WTC11 (cell line): Measurements from ENCODE around the gene DGLUCY. TPM values are rescaled to one million over a fixed set of nuclear protein-coding genes. Genes with fewer than 3 reads are reported as not detected.
"Not testable (repeated sequence)": the region's sequence is repeated elsewhere in the genome, so short reads cannot be mapped to it uniquely, and the experiment has no call there.

Experiments used
- ATAC-seq: fragments of 200-7000 bp; cut with Tn5 transposase; 2 replicates; pipeline ENCODE4 v1.10.0; 2021; ENCODE audit warnings: mild to moderate bottlenecking, moderate library complexity
- CTCF ChIA-PET: fragments of 300-600 bp; sonication (Branson Sonifier 250); formaldehyde crosslinking; loops from one replicate; lab custom pipeline; 2021; ENCODE audit warnings: antibody characterized with exemption; lab: Charles Lee
- POLR2A ChIA-PET: fragments of 350-600 bp; sonication (Branson Sonifier 250); formaldehyde crosslinking; loops from one replicate; lab custom pipeline; 2021; ENCODE audit warnings: antibody characterized with exemption; lab: Charles Lee
- DNase-seq: peaks from one replicate; pipeline ENCODE4 v3.0.0; 2021; ENCODE audit warnings: low spot score
- H3K27ac Mint-ChIP-seq: 2 replicates; pipeline ENCODE4 v1.8.0; 2021; ENCODE audit warnings: mixed read lengths
- H3K27me3 Mint-ChIP-seq: 2 replicates; pipeline ENCODE4 v1.8.0; 2021; ENCODE audit warnings: low read depth, mild to moderate bottlenecking, moderate library complexity, mixed read lengths
- H3K36me3 Mint-ChIP-seq: 2 replicates; pipeline ENCODE4 v1.8.0; 2021; ENCODE audit warnings: mixed read lengths
- H3K4me1 Mint-ChIP-seq: 2 replicates; pipeline ENCODE4 v1.8.0; 2022; ENCODE audit warnings: mixed read lengths
- H3K4me3 Mint-ChIP-seq: 2 replicates; pipeline ENCODE4 v1.8.0; 2021; ENCODE audit warnings: mild to moderate bottlenecking, moderate library complexity, mixed read lengths
- H3K9me3 Mint-ChIP-seq: 2 replicates; pipeline ENCODE4 v1.8.0; 2021; ENCODE audit warnings: mixed read lengths
- ATF1 ChIP-seq: sonication (generic); formaldehyde crosslinking; IDR thresholded peaks from 2 replicates; pipeline ENCODE4 v1.8.1; 2023; ENCODE audit warnings: mild to moderate bottlenecking, moderate library complexity, missing genetic modification reagents
- CBFB ChIP-seq: sonication (generic); formaldehyde crosslinking; IDR thresholded peaks from 2 replicates; pipeline ENCODE4 v1.8.1; 2022; ENCODE audit warnings: mild to moderate bottlenecking, low read depth, missing genetic modification reagents
- CDX4 ChIP-seq: fragments of 250-450 bp; sonication (Bioruptor Pico); IDR thresholded peaks from 2 replicates; pipeline ENCODE4 v1.9.0; 2021; ENCODE audit warnings: moderate library complexity, mild to moderate bottlenecking, inconsistent platforms, borderline replicate concordance
- CREB1 ChIP-seq: sonication (generic); formaldehyde crosslinking; IDR thresholded peaks from 2 replicates; pipeline ENCODE4 v1.8.0; 2023; ENCODE audit warnings: mild to moderate bottlenecking, missing genetic modification reagents
- EMX1 ChIP-seq: fragments of 250-450 bp; sonication (Bioruptor Pico); IDR thresholded peaks from 2 replicates; pipeline ENCODE4 v1.8.0; 2021; ENCODE audit warnings: mild to moderate bottlenecking
- FOXP1 ChIP-seq: sonication (generic); formaldehyde crosslinking; IDR thresholded peaks from 2 replicates; pipeline ENCODE4 v1.8.0; 2022; ENCODE audit warnings: missing genetic modification reagents, mild to moderate bottlenecking, moderate library complexity, borderline replicate concordance
- HMGXB4 ChIP-seq: sonication (generic); formaldehyde crosslinking; IDR thresholded peaks from 2 replicates; pipeline ENCODE4 v1.8.1; 2023; ENCODE audit warnings: mild to moderate bottlenecking, moderate library complexity, missing genetic modification reagents
- IRF1 ChIP-seq: sonication (generic); formaldehyde crosslinking; IDR thresholded peaks from 2 replicates; pipeline ENCODE4 v1.8.0; 2023; ENCODE audit warnings: missing genetic modification reagents
- MXD4 ChIP-seq: fragments of 250-450 bp; sonication (Bioruptor Pico); IDR thresholded peaks from 2 replicates; pipeline ENCODE4 v1.8.0; 2021; ENCODE audit warnings: mild to moderate bottlenecking, moderate library complexity, borderline replicate concordance
- NFE2L1 ChIP-seq: sonication (generic); formaldehyde crosslinking; IDR thresholded peaks from 2 replicates; pipeline ENCODE4 v1.8.1; 2023; ENCODE audit warnings: missing genetic modification reagents
- NFYB ChIP-seq: sonication (generic); formaldehyde crosslinking; conservative IDR thresholded peaks from 2 replicates; pipeline ENCODE4 v1.8.0; 2022; ENCODE audit warnings: low read depth, missing genetic modification reagents
- NR1H2 ChIP-seq: sonication (generic); formaldehyde crosslinking; IDR thresholded peaks from 2 replicates; pipeline ENCODE4 v1.9.0; 2021; ENCODE audit warnings: mild to moderate bottlenecking, moderate library complexity, missing genetic modification reagents
- RORB ChIP-seq: fragments of 250-450 bp; sonication (Bioruptor Pico); IDR thresholded peaks from 2 replicates; pipeline ENCODE4 v1.9.0; 2021; ENCODE audit warnings: mild to moderate bottlenecking
- TEAD4 ChIP-seq: sonication (generic); formaldehyde crosslinking; IDR thresholded peaks from 2 replicates; pipeline ENCODE4 v1.8.0; 2022; ENCODE audit warnings: mild to moderate bottlenecking, missing genetic modification reagents
- TP53 ChIP-seq: sonication (generic); formaldehyde crosslinking; IDR thresholded peaks from 2 replicates; pipeline ENCODE4 v1.8.1; 2023; ENCODE audit warnings: mild to moderate bottlenecking, missing genetic modification reagents
- ZBTB21 ChIP-seq: sonication (generic); formaldehyde crosslinking; IDR thresholded peaks from 2 replicates; pipeline ENCODE4 v1.8.1; 2023; ENCODE audit warnings: mild to moderate bottlenecking, missing genetic modification reagents, borderline replicate concordance
- ZMAT4 ChIP-seq: fragments of 250-450 bp; sonication (Bioruptor Pico); IDR thresholded peaks from 2 replicates; pipeline ENCODE4 v1.9.0; 2021; ENCODE audit warnings: mild to moderate bottlenecking
- ZNF396 ChIP-seq: fragments of 250-450 bp; sonication (Bioruptor Pico); IDR thresholded peaks from 2 replicates; pipeline ENCODE4 v1.8.0; 2021; ENCODE audit warnings: mild to moderate bottlenecking, moderate library complexity, borderline replicate concordance
- ZNF423 ChIP-seq: fragments of 250-450 bp; sonication (Bioruptor Pico); IDR thresholded peaks from 2 replicates; pipeline ENCODE4 v2.1.2; 2022; ENCODE audit warnings: mild to moderate bottlenecking, moderate library complexity
- total RNA-seq: library from RNA; stranded (reverse); gene quantifications from 3 replicates; pipeline ENCODE4 v1.2.3, GENCODE V29; 2021

The DGLUCY gene
- total RNA-seq, 1 experiment from 2014 or later, result 35.4 TPM

- TF ChIP-seq IRF1 (CRISPR knock-in tag) (no peak), TEAD4 (CRISPR knock-in tag) (no peak), ZBTB21 (CRISPR knock-in tag) (no peak), NFE2L1 (no peak), ATF1 (CRISPR knock-in tag) (no peak), TP53 (no peak), EMX1 (CRISPR knock-in tag) (no peak), ZMAT4 (CRISPR knock-in tag) (no peak)
Measured at GRCh38 chr14:91155626-91156089, 41.8 kb downstream of the DGLUCY start (continued).

GRCh38 chr14:91156142-91156666, 42.3 kb downstream of the DGLUCY start:
- CTCF ChIA-PET, result interaction anchor here (0.6 to 1.0 kb wide), 3 partner anchors 17 to 650 kb away, joined by 3 to 4 read pairs (median 3); no protein-coding TSS in a partner anchor
- DNase-seq, H3K9me3 Mint-ChIP-seq, H3K27me3 Mint-ChIP-seq, POLR2A ChIA-PET, ATAC-seq, H3K4me1 Mint-ChIP-seq, H3K27ac Mint-ChIP-seq, H3K4me3 Mint-ChIP-seq: not testable (repeated sequence)
- peaks cover 17% of the 10 kb centered on the region for H3K36me3 Mint-ChIP-seq

GRCh38 chr14:91156877-91157276, 43.0 kb downstream of the DGLUCY start:
- H3K27ac Mint-ChIP-seq, CTCF ChIA-PET, H3K9me3 Mint-ChIP-seq, ATAC-seq, DNase-seq, POLR2A ChIA-PET, H3K4me3 Mint-ChIP-seq, H3K4me1 Mint-ChIP-seq, H3K27me3 Mint-ChIP-seq: not testable (repeated sequence)
- peaks cover 21% of the 10 kb centered on the region for H3K36me3 Mint-ChIP-seq

- no peak overlapping the region; the same call in 1 of the 2 replicates for H3K27ac Mint-ChIP-seq
Measured at GRCh38 chr14:91158091-91158790, 44.4 kb downstream of the DGLUCY start.

GRCh38 chr14:91159182-91159581, 45.3 kb downstream of the DGLUCY start:
- ChIA-PET POLR2A (no interaction called here), CTCF (interaction anchor here (1.5 to 2.0 kb wide), 3 partner anchors 14 to 18 kb away, joined by 5 to 7 read pairs (median 7); no protein-coding TSS in a partner anchor)
- Mint-ChIP-seq H3K36me3 (peaks cover 24% of the 10 kb centered on the region), H3K9me3 (no peaks in the 10 kb centered on the region), H3K27me3 (no peaks in the 10 kb centered on the region), H3K4me1 (no peaks in the 10 kb centered on the region)
- no peak for ATAC-seq
- DNase-seq, result no peak
- no peak for TF ChIP-seq CDX4
- TF ChIP-seq, all 79 proteins: peak for 0
- Mint-ChIP-seq H3K4me3 (no peak overlapping the region), H3K27ac (no peak overlapping the region)

More at GRCh38 chr14:91158091-91158790, 44.4 kb downstream of the DGLUCY start:
- TF ChIP-seq FOXP1 (CRISPR knock-in tag), result no peak
- no peak for DNase-seq
- Mint-ChIP-seq H3K36me3 (peaks cover 24% of the 10 kb centered on the region), H3K4me1 (no peaks in the 10 kb centered on the region), H3K4me3 (no peak overlapping the region), H3K27me3 (no peaks in the 10 kb centered on the region), H3K9me3 (no peaks in the 10 kb centered on the region)
- ATAC-seq, result no peak
- ChIA-PET POLR2A (no interaction called here), CTCF (interaction anchor here (0.6 to 2.0 kb wide), 5 partner anchors 15 to 255 kb away, joined by 3 to 7 read pairs (median 4); no protein-coding TSS in a partner anchor)

GRCh38 chr14:91159906-91160305, 46.0 kb downstream of the DGLUCY start:
- no peaks in the 10 kb centered on the region for H3K27me3 Mint-ChIP-seq
- H3K4me1 Mint-ChIP-seq, result no peaks in the 10 kb centered on the region
- TF ChIP-seq CREB1 (CRISPR knock-in tag), result no peak
- no peak for TF ChIP-seq HMGXB4
- no peak for TF ChIP-seq CBFB (CRISPR knock-in tag)
- no peak for TF ChIP-seq NFYB (CRISPR knock-in tag)
- TF ChIP-seq ZNF396, result no peak
- TF ChIP-seq NR1H2, result no peak
- no peak for TF ChIP-seq RORB (CRISPR knock-in tag)
- TF ChIP-seq ZNF423 (CRISPR knock-in tag), result no peak
- TF ChIP-seq MXD4, result no peak
- ATAC-seq (no peak), DNase-seq (no peak)
- H3K27ac Mint-ChIP-seq, result 0 out of 2 replicates have a peak overlapping the region, but pooled peaks have one; percentile 30
- peaks cover 25% of the 10 kb centered on the region for H3K36me3 Mint-ChIP-seq
- ChIA-PET POLR2A (no interaction called here), CTCF (interaction anchor here (1.5 to 1.8 kb wide), 2 partner anchors 13 to 17 kb away, joined by 5 to 7 read pairs; no protein-coding TSS in a partner anchor)
- no peak overlapping the region for H3K4me3 Mint-ChIP-seq
- H3K9me3 Mint-ChIP-seq, result no peaks in the 10 kb centered on the region
